Stimulated activated CD4-positive, alpha-beta T cell treated with anti-CD3 and anti-CD28 coated beads, TNF-alpha, amount 100 ng/mL, for 24 hours (primary cell): Measurements from ENCODE around the gene TMEM163.
"Not testable (repeated sequence)": the region's sequence is repeated elsewhere in the genome, so short reads cannot be mapped to it uniquely, and the experiment has no call there.

Experiments
- DNase-seq, 3 experiments: peaks; one replicate each; pipeline ENCODE4 v3.0.0-alpha.2; 2020; ENCODE audit warnings: low read depth in 3 of 3

TMEM163 gene

DNA sequence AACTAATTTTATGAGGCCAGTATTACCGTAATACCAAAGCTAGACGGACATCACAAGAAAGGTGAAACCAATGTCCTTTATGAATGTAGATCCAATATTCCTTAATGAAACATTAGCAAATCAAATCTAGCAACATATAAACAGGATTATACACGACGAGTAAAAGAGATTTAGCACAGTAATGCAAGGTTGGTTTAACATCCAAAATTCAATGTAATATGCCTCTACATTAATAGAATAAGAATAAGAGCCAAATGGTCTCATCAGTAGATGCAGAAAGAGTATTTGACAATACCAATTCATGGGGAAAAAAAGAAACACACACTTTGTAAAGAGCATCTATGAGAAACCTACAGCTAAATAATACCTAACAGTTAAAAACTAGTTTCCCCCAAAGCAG, 99.5 kb downstream of the TMEM163 start:
- no peak for DNase-seq

DNA sequence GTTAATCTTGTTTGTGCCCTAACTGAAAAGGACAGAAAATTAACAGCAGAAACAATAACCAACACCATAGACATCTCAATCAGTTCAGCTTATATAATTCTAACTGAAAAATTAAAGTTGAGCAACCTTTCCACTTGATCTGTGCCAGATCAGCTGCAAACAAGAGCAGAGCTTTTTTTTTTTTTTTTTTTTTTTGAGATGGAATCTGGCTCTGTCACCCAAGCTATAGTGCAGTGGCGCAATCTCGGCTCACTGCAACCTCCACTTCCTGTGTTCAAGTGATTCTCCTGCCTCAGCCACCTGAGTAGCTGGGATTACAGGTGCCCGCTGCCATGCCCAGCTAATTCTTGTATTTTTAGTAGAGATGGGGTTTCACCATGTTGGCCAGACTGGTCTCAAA, 103.3 kb downstream of the TMEM163 start:
- DNase-seq = not testable (repeated sequence)

DNA sequence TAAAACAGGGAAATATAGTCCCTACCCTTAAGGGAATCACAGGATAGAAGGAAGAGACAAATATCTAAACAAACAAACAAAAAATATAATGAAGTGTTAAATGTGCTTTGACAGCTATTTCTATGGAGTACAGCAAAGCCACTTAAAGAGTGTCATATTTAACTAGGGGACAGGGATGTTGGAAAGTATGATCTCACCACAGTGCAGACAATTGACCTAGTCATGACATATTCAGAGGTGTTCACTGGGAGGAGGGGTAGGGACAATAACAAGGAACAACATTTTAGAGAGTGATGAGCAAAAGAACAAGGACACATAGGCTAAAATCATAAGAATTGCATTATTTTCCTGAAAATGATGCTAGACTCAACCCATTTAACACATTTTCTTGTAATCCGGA, 107.5 kb downstream of the TMEM163 start:
- DNase-seq = no peak

DNA sequence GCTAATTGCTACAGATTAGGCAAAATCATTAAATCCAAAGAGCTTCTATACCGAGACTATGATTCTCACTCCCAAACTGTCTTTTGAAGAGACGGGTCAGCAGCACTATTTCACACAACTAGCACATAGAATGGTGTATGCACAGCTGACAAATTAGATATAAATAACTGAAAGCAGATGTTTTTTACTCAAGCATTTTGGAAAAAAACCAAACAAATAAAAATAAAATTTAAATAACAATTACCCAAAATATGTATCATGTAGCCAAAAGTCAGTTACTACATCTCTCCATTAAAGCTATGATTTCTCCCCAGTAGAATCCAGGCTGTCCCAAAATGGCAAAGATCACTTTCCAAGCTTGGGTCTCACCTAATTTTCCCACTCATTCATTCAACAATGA, 107.9 kb downstream of the TMEM163 start:
- no peak for DNase-seq

DNA sequence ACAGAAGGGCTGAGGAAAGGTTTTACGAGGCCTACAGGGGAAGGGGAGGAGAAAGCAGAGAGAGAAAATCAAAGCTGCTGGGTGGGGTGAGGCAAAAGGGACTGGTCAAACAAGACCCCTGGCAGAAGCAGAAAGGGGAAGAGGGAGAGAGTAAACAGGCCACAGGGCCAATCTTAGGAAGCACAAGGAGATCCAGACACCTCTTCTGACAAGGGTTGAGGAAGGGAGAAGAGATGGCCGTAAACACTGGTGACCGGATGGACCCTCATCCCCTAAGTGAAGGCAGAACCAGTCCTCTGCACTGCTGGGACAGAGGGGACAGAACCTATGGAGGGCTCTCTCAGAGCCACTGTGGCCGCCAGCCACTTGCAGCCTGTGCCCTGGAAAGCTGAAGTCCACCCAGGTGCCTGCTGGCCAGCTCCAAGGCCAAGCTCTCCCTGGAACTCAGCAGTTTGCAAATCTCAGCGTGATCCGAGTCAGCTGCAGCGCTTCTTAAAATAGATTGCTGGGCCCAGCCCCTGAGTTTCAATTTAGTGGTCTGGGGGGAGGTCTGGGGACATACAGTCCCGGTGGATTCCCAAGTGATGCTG, 108.8 kb downstream of the TMEM163 start:
- no peak for DNase-seq

DNA sequence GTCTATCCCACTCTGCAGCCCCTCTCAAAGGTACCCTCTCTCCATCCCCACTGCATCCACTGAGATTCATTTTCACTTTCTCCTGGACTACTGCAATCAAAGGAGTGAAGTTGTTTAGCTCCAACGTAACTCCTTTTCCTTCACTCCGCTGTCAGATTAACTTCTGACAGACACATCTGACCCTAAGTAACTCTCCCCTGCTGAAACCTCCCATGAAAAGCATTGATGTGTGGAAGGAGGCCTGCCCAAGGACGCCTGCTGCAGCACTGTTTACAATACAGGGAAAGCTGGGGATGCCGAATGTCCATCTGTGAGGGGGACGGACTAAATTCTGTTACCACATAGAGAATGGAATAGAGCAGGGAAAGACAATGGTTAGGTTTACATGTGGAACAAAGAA, 114.8 kb downstream of the TMEM163 start:
- no peak for DNase-seq

DNA sequence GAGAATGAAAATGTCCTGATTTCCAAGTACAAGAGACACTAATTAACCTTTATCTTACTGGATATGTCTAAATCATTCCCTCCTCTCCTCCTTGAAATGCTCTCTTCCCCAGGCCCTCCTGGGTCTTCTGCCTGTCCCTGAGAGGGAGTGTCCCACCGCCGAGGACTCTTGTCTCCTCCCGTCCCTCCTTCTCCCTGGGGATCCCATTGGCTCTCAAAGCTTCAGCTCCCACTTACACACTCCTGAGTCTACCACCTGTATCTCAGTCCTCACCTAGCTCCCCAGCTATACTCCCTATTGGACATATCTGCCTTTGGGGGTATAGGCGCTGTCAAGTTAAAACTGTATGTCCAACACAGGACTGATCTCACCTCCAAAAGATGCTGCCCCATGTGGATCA, 116.1 kb downstream of the TMEM163 start:
- no peak for DNase-seq

DNA sequence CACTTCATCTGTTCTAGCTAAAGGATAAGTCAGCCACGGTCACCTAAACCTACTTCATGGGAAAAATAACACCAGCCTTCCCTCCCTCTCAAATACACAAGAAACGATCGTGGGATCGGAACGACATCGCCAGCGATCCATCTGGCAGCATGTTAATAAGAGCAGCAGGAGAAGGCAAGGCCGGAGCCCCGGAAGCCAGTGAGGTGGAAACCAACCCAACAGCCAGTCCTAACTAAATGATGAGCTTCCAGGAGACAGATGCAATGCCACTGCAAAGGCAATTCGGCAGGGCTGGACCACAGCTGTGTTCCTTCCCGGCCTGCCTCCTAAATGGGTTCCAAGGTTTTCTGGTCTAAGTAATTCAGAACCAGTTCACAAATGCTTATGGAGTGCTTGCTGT, 117.5 kb downstream of the TMEM163 start:
- no peak for DNase-seq

DNA sequence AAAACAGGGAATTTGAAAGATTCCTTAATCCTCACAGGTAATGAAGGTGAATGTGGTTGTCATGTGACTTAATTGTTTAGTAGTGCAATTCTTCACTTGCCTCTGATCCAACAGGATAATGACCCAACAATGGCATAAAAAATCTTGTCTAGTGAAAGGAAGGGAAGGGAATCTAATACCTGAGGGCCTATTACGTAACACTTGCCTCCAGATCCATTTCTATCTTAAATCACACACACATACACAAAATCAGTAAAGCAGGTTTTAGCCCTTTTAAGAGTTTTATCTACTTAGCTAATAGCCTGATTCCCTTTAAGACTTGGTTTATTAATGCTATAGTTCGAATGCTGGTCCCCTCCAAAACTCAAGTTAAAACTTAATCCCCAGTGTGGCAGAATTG, 118.6 kb downstream of the TMEM163 start:
- DNase-seq = no peak

DNA sequence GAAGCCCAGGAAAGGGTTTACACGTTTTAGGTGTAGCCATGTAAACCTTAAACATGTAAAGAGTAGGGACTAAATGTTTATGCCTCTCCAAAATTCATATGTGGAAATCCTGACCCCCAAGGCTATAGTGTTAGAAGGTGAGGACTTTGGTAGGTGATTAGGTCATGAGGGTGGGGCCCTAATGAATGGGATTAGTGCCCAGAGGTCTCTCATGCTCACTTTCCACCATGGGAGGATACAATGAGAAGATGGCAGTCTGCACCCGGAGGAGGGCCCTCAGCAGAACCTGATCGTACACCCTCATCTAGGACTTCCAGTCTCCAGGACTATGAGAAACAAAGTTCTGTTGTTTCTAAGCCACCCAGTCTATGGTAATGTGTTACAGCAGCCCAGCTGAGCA, 119.6 kb downstream of the TMEM163 start:
- no peak for DNase-seq

DNA sequence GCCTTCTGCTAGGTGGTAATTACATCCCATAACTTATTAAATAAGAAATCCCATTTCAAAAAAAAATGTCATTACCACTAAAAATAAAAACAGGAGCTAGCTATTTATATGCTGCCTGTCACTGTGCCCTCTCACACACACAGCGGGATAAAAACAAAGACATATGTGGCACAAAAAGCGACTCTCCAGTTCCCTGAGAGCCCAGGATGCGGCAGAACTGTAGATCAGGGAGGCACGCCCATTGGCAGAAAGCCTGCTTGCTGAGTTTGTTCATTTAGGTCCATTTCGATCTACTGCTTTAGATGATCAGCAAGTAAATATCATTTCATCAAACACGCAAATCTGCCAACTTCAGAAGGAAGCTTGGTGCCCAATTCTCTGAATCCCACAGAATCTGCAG, 124.4 kb downstream of the TMEM163 start:
- no peak for DNase-seq

DNA sequence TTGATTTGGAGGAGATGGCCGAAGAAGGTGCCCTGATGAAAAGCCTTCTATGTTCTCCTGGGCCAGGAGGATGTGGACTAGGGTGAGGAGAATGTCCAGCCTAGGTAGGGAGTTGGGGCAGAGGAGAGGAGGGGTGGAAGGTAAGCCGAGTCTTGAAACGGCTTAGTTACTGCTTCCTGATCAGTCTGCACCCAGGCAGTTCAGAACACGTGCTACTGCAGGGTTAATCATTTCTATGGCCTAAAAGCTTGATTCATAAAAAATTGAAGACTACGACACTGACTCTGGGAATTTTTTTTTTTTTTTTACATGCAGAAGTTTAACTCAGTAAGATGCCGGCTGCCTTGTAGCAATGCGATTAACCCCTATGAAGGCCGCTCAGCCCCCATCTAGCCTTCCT, 125.3 kb downstream of the TMEM163 start:
- no peak for DNase-seq

DNA sequence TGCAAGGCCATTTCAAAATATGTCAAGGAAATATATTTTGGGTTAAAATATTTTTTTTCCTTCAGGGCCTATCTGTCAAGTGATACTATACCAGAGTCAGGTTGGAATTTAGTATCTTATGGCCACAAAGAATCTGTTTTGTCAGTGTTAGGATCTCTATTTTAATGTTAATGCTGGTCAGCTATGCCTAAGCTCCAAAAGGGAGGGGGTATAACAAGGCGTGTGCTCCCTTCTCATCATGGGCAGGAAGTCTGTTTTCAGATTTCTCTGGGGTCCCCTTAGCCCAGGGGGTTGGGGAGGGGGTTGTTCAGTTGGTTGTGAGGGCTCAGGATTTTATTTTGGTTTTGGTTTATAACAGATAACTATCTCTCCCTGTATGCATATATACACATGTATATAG, 126.4 kb downstream of the TMEM163 start:
- no peak for DNase-seq

DNA sequence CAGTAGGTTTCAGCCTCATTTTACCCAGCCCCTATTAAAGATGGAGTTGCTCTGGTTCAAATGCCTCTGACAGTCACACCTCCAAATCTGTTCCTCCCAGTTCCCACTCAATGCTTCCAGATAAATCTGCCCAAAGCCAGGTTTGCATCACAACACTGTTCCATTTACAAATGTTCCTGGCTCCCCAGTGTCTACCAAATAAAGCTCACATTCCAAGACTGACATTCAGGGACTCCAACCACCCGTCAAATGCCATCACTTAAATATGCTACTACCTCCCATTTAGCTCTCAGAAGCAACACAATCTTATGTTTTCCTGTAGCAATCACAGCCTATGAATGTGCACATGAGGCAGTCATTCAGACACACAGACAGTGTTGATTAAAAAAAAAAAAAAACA, 127.3 kb downstream of the TMEM163 start:
- DNase-seq = no peak

DNA sequence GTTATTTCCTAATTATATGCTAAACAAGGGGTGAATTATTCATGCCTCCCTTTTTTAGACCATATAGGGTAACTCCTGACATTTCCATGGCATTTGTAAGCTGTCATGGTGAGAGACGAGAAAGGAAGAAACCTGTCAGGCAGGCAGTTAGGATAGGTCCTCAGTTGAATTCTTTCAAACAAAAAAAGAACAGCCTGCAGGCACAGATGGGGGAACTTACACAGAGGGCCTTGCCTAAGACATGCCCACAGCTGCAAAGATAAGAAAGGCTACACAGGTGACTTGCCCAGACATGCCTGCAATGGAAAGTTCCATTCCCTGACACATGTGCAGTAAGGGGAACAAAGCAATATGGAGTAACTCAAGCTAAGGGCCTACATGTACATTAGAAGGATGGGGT, 128.1 kb downstream of the TMEM163 start:
- no peak for DNase-seq

DNA sequence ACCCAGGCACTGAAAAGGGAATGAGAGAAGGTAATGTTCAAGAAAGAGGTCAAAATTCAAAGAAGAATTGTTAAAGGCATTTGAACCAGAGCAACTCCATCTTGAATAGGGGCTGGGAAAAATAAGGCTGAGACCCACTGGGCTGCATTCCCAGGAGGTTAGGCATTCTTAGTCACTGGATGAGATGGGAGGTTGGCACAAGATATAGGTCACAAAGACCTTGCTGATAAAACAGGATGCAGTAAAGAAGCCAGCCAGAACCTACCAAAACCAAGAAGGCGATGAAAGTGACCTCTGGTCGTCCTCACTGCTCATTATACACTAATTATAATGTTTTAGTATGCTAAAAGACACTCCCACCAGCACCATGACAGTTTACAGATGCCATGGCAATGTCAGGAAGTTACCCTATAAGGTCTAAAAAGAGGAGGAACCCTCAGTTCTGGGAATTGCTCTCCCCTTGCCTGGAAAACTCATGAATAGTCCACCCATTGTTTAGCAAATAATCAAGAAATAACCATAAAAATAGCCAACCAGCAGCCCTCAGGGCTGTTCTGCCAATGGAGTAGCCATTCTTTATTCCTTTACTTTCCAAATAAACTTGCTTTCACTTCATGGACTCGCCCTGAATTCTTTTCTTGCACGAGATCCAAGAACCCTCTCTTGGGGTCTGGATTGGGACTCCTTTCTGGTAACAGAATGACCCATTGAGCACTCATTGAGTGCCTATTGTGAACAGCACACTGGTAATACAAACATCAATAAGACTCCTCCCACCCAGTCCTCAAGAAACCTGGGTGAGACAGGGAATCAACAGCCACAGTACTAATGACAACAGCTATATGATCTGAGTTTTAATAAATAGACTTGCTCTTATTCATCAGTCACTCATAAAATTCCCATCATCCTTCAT, 129.4 kb downstream of the TMEM163 start:
- DNase-seq = not testable (repeated sequence)

DNA sequence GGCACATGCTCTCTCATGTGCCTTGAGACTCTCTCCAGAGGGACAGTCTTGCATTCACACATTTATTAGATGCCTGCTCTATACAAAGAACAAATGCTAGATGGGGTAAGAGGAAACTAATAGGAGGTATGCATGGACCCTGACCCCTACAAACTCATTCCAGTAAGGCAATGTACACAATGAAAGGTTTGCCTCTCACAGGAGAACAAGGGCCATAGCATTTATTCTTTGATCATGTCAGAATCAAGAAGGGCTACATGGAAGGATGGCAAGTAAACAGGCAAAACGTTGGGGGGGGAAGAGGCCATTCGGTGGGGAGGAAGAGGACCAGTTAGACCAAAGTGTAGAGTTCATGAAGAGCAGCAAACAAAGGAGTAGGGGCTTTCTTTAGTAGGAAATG, 130.2 kb downstream of the TMEM163 start:
- no peak for DNase-seq

DNA sequence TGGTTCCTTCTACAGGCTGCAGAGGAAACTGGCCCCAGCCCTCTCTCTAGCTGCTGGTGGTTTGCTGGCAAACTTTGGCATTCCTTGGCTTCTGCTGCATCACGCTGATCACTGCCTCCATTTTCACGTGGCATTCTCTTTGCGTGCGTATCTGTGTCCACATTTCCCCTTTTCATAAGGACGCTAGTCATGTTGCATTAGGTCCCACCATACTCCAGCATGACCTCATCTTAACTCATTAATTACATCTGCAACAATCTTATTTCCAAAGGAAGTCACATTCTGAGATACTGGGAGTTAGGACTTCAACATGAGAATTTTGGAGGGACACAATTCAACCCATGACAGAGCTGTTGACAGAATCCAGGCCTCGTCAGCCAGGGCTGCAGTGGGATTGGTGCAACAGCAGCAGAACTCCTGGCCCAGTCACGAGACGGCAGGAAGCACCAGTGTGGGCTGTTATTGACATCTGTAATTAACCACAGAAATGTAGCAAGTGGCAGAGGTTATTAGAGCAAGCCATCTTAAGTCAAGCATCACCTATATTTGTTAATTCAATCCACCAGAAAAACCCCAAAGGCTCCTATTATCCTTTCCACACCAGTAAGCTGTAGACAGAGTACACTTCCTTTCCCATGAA, 132.4 kb downstream of the TMEM163 start:
- DNase-seq = no peak

DNA sequence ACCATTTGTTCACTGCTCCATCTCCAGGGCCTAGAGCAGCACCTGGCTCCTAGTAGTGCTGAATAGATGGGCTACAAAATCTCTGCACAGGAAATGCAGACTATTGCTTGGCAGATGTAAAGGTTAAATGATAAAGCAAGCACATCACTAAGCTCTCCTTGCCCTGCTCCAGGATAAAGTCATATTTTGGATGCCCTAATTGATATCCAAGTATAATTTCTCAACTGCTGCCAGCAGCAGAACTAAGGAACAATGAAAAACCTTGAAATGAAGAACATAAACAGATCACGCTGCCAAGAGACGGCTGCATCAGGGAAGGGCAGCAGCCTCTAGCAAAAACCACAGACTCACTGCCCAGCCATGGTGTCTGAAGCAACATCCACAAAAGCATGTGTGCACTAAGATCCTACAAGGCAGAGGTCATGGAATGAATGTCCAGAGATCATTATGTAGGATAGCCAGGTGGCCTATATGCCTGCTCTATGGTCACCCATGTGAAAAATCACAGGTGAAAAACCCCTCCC, 134.7 kb downstream of the TMEM163 start:
- DNase-seq = no peak

DNA sequence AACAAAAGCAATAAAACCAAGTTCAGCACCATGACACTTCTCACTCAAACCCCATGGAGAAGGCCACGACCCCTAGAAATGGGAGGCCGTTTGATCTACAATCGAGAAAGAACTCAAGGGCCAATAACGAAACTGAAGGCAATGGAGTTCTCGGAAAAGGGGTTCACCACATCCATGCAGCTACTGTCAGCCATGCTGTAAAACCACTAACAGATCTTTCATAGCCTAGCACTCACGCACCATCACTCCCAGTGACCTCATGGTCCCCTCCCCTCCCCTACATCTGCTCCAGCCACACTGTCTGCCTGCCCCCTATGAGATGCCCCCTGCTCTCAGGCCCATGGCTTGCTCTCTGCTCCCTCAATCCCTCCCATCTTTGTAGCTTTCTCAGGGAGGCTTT, 135.3 kb downstream of the TMEM163 start:
- no peak for DNase-seq

DNA sequence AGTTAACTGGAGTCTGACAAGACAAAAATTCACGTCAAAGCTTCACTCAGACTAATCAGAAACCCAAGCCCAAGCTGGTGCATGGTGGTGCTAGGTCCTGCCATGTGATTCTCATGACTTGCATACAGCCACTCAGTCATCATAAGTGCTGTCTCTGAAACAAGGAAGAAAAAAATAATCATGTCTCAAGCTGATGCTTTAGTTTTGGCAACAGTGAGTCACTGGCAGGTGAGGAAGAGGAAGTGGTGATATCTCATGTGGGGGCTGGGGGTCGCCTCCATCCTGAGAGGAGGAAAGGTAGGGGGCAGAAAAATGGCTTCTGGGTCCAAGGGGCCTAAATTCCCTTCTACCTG, 136.3 kb downstream of the TMEM163 start:
- DNase-seq = no peak

DNA sequence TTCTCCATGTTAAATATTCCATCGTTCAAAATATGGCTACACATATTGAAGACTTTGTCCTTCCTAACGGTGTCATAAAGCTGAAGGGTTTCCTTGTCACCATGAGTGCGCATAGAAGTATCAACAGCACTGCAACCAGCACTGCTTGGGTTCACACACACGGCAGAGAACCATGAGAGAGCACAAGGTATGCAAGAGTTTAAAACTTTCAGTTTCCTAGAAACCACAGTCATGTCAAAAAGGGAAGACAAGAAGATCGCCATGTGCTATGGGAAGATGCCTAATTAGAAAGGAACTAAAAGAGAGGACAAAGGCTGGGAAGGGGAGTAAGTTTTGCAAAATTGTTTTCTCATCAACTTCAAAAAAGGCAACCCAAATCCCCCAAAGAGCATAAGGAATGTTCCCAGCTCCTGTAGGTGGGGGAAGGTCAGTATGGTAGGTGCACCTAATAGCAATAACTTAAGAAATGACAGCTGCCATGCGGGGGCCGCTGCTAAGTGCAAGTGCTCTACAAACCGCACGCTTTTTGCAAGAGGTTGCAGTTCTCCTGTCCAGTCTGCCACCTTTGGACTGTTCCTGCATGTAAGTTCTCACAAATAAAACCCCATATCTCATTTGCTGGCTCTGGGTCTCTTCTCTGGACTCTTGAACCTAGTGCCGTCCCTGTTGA, 136.8 kb downstream of the TMEM163 start:
- no peak for DNase-seq
